IMR-90 (cell line): ENCODE data around the gene FGF12. TPM values are rescaled to one million over a fixed set of nuclear protein-coding genes. Genes with fewer than 3 reads are reported as not detected.

Experiments used
- ATAC-seq: fragments of 200-7000 bp; cut with Tn5 transposase; 2 replicates; pipeline ENCODE4 v1.9.1; 2020; ENCODE audit warnings: low read depth, mild to moderate bottlenecking, moderate library complexity
- BruUV-seq: library from RNA; stranded (reverse); fragments of 400-500 nt; replicated peaks from 2 replicates; lab custom pipeline; 2021; lab: Mats Ljungman, UMichigan
- CTCF ChIA-PET: fragments of 300-600 bp; formaldehyde crosslinking; extraction: SDS; loops from one replicate; lab custom pipeline; 2021; ENCODE audit warnings: antibody characterized with exemption; lab: Yijun Ruan, JAX
- POLR2A ChIA-PET: fragments of 300-600 bp; sonication (Branson Sonifier 250); formaldehyde crosslinking; loops from one replicate; lab custom pipeline; 2022; ENCODE audit warnings: antibody characterized with exemption; ENCODE audit not compliant: unreplicated experiment; lab: Charles Lee
- DNase-seq: peaks from one replicate; pipeline ENCODE4 v3.0.0; 2013
- H2AFZ ChIP-seq: replicated peaks from 2 replicates; pipeline ENCODE3; 2013; ENCODE audit warnings: low read length, mild to moderate bottlenecking; ENCODE audit not compliant: poor library complexity
- H2AK5ac ChIP-seq: 2 replicates; pipeline ENCODE4 v1.6.1; 2013; ENCODE audit warnings: low read depth, low read length, inconsistent platforms
- H2AK9ac ChIP-seq: replicated peaks from 2 replicates; pipeline ENCODE3; 2013; ENCODE audit warnings: mild to moderate bottlenecking, low read depth, low read length, moderate library complexity; ENCODE audit not compliant: poor library complexity
- H2BK120ac ChIP-seq: 2 replicates; pipeline ENCODE4 v1.6.1; 2013; ENCODE audit warnings: low read depth, low read length, inconsistent platforms
- H2BK15ac ChIP-seq: 3 replicates; pipeline ENCODE4 v1.6.1; 2013; ENCODE audit warnings: low read depth, low read length, inconsistent platforms
- H2BK20ac ChIP-seq: 2 replicates; pipeline ENCODE4 v1.6.1; 2013; ENCODE audit warnings: low read depth, mild to moderate bottlenecking, inconsistent platforms, low read length, moderate library complexity
- H2BK5ac ChIP-seq: 2 replicates; pipeline ENCODE4 v1.6.1; 2013; ENCODE audit warnings: mild to moderate bottlenecking, low read depth, low read length, inconsistent platforms; ENCODE audit not compliant: poor library complexity, severe bottlenecking
- H3K14ac ChIP-seq: replicated peaks from 2 replicates; pipeline ENCODE4 v1.6.1; 2013; ENCODE audit warnings: low read depth, low read length, inconsistent platforms
- H3K18ac ChIP-seq: 2 replicates; pipeline ENCODE4 v1.6.1; 2013; ENCODE audit warnings: low read depth, low read length, control low read depth
- H3K23ac ChIP-seq: 2 replicates; pipeline ENCODE4 v1.6.1; 2013; ENCODE audit warnings: low read depth, low read length, inconsistent platforms
- H3K27ac ChIP-seq: 2 replicates; pipeline ENCODE4 v1.5.1; 2013; ENCODE audit warnings: mild to moderate bottlenecking, control low read depth, low read length; ENCODE audit not compliant: insufficient read depth
- H3K27me3 ChIP-seq: 2 replicates; pipeline ENCODE4 v1.6.1; 2013; ENCODE audit warnings: low read length; ENCODE audit not compliant: control insufficient read depth, insufficient read depth
- H3K36me3 ChIP-seq: 2 replicates; pipeline ENCODE4 v1.6.1; 2013; ENCODE audit warnings: low read length, mixed read lengths; ENCODE audit not compliant: control insufficient read depth, insufficient read depth
- H3K4ac ChIP-seq: 2 replicates; pipeline ENCODE4 v1.6.1; 2013; ENCODE audit warnings: low read depth, low read length, inconsistent platforms
- H3K4me1 ChIP-seq: 2 replicates; pipeline ENCODE4 v1.6.1; 2013; ENCODE audit warnings: low read length, mixed read lengths; ENCODE audit not compliant: control insufficient read depth, insufficient read depth
- H3K4me2 ChIP-seq: 2 replicates; pipeline ENCODE4 v1.6.1; 2013; ENCODE audit warnings: low read depth, mild to moderate bottlenecking, control low read depth, low read length, moderate library complexity
- H3K4me3 ChIP-seq: 2 replicates; pipeline ENCODE4 v1.5.1; 2013; ENCODE audit warnings: low read depth, mild to moderate bottlenecking, control low read depth, low read length, moderate library complexity; ENCODE audit not compliant: insufficient read depth
- H3K56ac ChIP-seq: 2 replicates; pipeline ENCODE4 v1.6.1; 2013; ENCODE audit warnings: low read length, inconsistent platforms; ENCODE audit not compliant: insufficient read depth; ENCODE audit errors: extremely low read depth
- H3K79me1 ChIP-seq, 2 experiments: 2 replicates each; pipeline ENCODE4 v1.6.1; 2013; ENCODE audit warnings: low read length in 2 of 2, inconsistent platforms in 1 of 2, low read depth in 1 of 2
- H3K9ac ChIP-seq: 2 replicates; pipeline ENCODE4 v1.6.1; 2013; ENCODE audit warnings: low read depth, low read length, control low read depth
- H3K9me1 ChIP-seq: 2 replicates; pipeline ENCODE4 v1.6.1; 2013; ENCODE audit warnings: low read length, inconsistent platforms; ENCODE audit not compliant: insufficient read depth
- H3K9me3 ChIP-seq: 2 replicates; pipeline ENCODE4 v1.6.1; 2013; ENCODE audit warnings: low read length; ENCODE audit not compliant: control insufficient read depth, insufficient read depth
- H4K20me1 ChIP-seq: 2 replicates; pipeline ENCODE4 v1.6.1; 2013; ENCODE audit warnings: low read length, inconsistent platforms; ENCODE audit not compliant: insufficient read depth
- H4K5ac ChIP-seq: 2 replicates; pipeline ENCODE4 v1.6.1; 2013; ENCODE audit warnings: mild to moderate bottlenecking, low read depth, low read length, control low read depth
- H4K8ac ChIP-seq, 2 experiments: 2 replicates each; pipeline ENCODE4 v1.6.1; 2013; ENCODE audit warnings: low read depth in 2 of 2, low read length in 2 of 2, control low read depth in 1 of 2, inconsistent platforms in 1 of 2
- H4K91ac ChIP-seq: 2 replicates; pipeline ENCODE4 v1.6.1; 2013; ENCODE audit warnings: low read depth, low read length, inconsistent platforms; ENCODE audit not compliant: insufficient read depth
- BHLHE40 ChIP-seq: fragments of 150-350 bp; IDR thresholded peaks from 2 replicates; pipeline ENCODE4 v1.6.1; 2016; ENCODE audit warnings: mild to moderate bottlenecking, low read depth, low read length
- CEBPB ChIP-seq: IDR thresholded peaks from 2 replicates; pipeline ENCODE4 v1.6.1; 2012; ENCODE audit warnings: low read depth, low read length, improper control_type of control experiment
- CHD1 ChIP-seq: IDR thresholded peaks from 2 replicates; pipeline ENCODE4 v1.6.1; 2012; ENCODE audit warnings: low read depth, low read length, improper control_type of control experiment
- ELK1 ChIP-seq: fragments of 150-350 bp; IDR thresholded peaks from 2 replicates; pipeline ENCODE4 v1.6.1; 2016; ENCODE audit warnings: low read depth, mild to moderate bottlenecking, low read length, moderate library complexity, borderline replicate concordance
- FOS ChIP-seq: fragments of 150-350 bp; IDR thresholded peaks from 2 replicates; pipeline ENCODE4 v1.6.1; 2016; ENCODE audit warnings: low read depth, low read length
- MAZ ChIP-seq: IDR thresholded peaks from 2 replicates; pipeline ENCODE4 v1.6.1; 2012; ENCODE audit warnings: low read depth, mild to moderate bottlenecking, low read length, improper control_type of control experiment, moderate library complexity, borderline replicate concordance
- MXI1 ChIP-seq: IDR thresholded peaks from 2 replicates; pipeline ENCODE4 v1.6.1; 2012; ENCODE audit warnings: low read depth, mild to moderate bottlenecking, low read length, moderate library complexity, borderline replicate concordance
- POLR2A ChIP-seq: IDR thresholded peaks from 2 replicates; pipeline ENCODE4 v1.6.1; 2012; ENCODE audit warnings: mild to moderate bottlenecking, low read depth, low read length
- RAD21 ChIP-seq: IDR thresholded peaks from 2 replicates; pipeline ENCODE4 v1.6.1; 2012; ENCODE audit warnings: low read length, improper control_type of control experiment
- RCOR1 ChIP-seq: IDR thresholded peaks from 2 replicates; pipeline ENCODE4 v1.6.1; 2012; ENCODE audit warnings: mild to moderate bottlenecking, low read length, improper control_type of control experiment; ENCODE audit not compliant: insufficient replicate concordance
- RFX5 ChIP-seq: IDR thresholded peaks from 2 replicates; pipeline ENCODE4 v1.8.0; 2012; ENCODE audit warnings: low read depth, mild to moderate bottlenecking, low read length, moderate library complexity
- SMC3 ChIP-seq: fragments of 150-350 bp; IDR thresholded peaks from 2 replicates; pipeline ENCODE4 v1.6.1; 2016; ENCODE audit warnings: low read depth, mild to moderate bottlenecking, antibody characterized with exemption, low read length, moderate library complexity
- USF2 ChIP-seq: fragments of 150-350 bp; IDR thresholded peaks from 2 replicates; pipeline ENCODE4 v1.6.1; 2017; ENCODE audit warnings: mild to moderate bottlenecking, antibody characterized with exemption, low read length, low read depth
- WGBS, 2 experiments: methylation state at CpG; one replicate each; pipeline versions ENCODE4 v1.1.5 to v1.1.7; 2013; ENCODE audit warnings: missing lambda C conversion rate in 2 of 2; ENCODE audit not compliant: insufficient read length in 1 of 2; ENCODE audit errors: extremely low coverage in 2 of 2; 5-methylcytosine and 5-hydroxymethylcytosine counted together
- dilution Hi-C: fragments of 300-500 bp; cut with HindIII; formaldehyde crosslinking; loops from one replicate; pipeline ENCODE4 v1.14.3; 2018; ENCODE audit warnings: low sequenced_read_pairs; ENCODE audit not compliant: unreplicated experiment
- in situ Hi-C: fragments of 300-500 bp; cut with MboI; formaldehyde crosslinking; loops from 3 replicates; pipeline ENCODE4 v1.14.3; 2019; ENCODE audit warnings: low sequenced_read_pairs, inconsistent platforms, mixed read lengths
- intact Hi-C: fragments of 100-400 bp; cut with micrococcal nuclease; formaldehyde crosslinking; loops from 2 replicates; pipeline ENCODE4 v1.10.0; 2022
- polyA plus RNA-seq, 3 experiments: library from polyadenylated mRNA; depleted of rRNA; stranded (reverse); fragments of >200 nt; gene quantifications; 2 replicates each; pipeline ENCODE4 v1.2.3, GENCODE V29; 2012; ENCODE audit warnings: low replicate concordance in 1 of 3
- total RNA-seq: library from RNA; depleted of rRNA; stranded (reverse); fragments of >200 nt; gene quantifications from 2 replicates; pipeline ENCODE4 v1.2.3, GENCODE V29; 2012
- TF ChIP-seq, protein P1 (sequence below): conservative IDR thresholded peaks from 2 replicates; pipeline ENCODE4 v1.5.1; 2012; ENCODE audit warnings: mild to moderate bottlenecking, low read depth, low read length, improper control_type of control experiment

FGF12 gene
- total and polyA plus RNA-seq, 2 of the 4 experiments (the other 2 are of a cell fraction): not detected

- Histone ChIP-seq H3K9me3 (no peaks in the 10 kb centered on the region; the same call in 1 of the 2 replicates), H2BK20ac (no peak overlapping the region), H3K9me1 (no peaks in the 10 kb centered on the region), H3K9ac (no peak overlapping the region), H3K79me1 (no peaks in the 10 kb centered on the region), H3K18ac (no peak overlapping the region), H3K4me2 (no peak overlapping the region), H2BK5ac (no peak overlapping the region), H2AK5ac (no peak overlapping the region), H3K27me3 (no peaks in the 10 kb centered on the region), H4K8ac (no peak overlapping the region), H2AFZ (no peak overlapping the region), H3K4me3 (no peak overlapping the region), H2AK9ac (no peak overlapping the region), H3K14ac (no peak overlapping the region), H2BK15ac (no peak overlapping the region), H3K27ac (no peak overlapping the region), H4K5ac (no peak overlapping the region), H3K36me3 (no peaks in the 10 kb centered on the region), H4K91ac (no peak overlapping the region), H3K4ac (no peak overlapping the region), H3K56ac (no peak overlapping the region), H3K4me1 (no peaks in the 10 kb centered on the region), H2BK120ac (no peak overlapping the region), H4K20me1 (no peaks in the 10 kb centered on the region), H3K23ac (no peak overlapping the region)
- WGBS, 2 experiments: no CpG with 5 or more reads among the region's 3 CpGs
- ChIA-PET CTCF (no interaction called here), POLR2A (no interaction called here)
- ATAC-seq (no peak), DNase-seq (no peak)
- no peak for TF ChIP-seq FOS
- no peak for TF ChIP-seq RFX5
- TF ChIP-seq POLR2A: no peak
- no peak for TF ChIP-seq BHLHE40
- TF ChIP-seq, protein P1, sequence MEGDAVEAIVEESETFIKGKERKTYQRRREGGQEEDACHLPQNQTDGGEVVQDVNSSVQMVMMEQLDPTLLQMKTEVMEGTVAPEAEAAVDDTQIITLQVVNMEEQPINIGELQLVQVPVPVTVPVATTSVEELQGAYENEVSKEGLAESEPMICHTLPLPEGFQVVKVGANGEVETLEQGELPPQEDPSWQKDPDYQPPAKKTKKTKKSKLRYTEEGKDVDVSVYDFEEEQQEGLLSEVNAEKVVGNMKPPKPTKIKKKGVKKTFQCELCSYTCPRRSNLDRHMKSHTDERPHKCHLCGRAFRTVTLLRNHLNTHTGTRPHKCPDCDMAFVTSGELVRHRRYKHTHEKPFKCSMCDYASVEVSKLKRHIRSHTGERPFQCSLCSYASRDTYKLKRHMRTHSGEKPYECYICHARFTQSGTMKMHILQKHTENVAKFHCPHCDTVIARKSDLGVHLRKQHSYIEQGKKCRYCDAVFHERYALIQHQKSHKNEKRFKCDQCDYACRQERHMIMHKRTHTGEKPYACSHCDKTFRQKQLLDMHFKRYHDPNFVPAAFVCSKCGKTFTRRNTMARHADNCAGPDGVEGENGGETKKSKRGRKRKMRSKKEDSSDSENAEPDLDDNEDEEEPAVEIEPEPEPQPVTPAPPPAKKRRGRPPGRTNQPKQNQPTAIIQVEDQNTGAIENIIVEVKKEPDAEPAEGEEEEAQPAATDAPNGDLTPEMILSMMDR: no peak
- TF ChIP-seq CEBPB: no peak
- TF ChIP-seq RAD21: no peak
- no peak for TF ChIP-seq MAZ
- TF ChIP-seq CHD1: no peak
- no peak for TF ChIP-seq RCOR1
- TF ChIP-seq ELK1: no peak
- TF ChIP-seq SMC3: no peak
- no peak for TF ChIP-seq USF2
- no peak for TF ChIP-seq MXI1
- in situ Hi-C loops: no loop called here
- intact Hi-C loops: no loop called here
- no TSS peak for BruUV-seq
- dilution Hi-C loops: no loop called here
Observed at GRCh38 chr3:192719964-192720363, 7.4 kb downstream of the FGF12 start.
